ENCODE data around the gene IARS1.
A peak's percentile ranks its signal among the peaks of the same experiment; 100 is the strongest.

The IARS1 gene

GRCh38 chr9:92293452-92294296, at the start of gene IARS1:
IARS1 (minus strand) TSS chr9:92293697; CDS start chr9:92289419, 4,278 bp downstream.
- peak; percentile 98 for DNase-seq

- DNase-seq, result no peak
Measured at GRCh38 chr9:92342825-92343488, 49.5 kb upstream of the IARS1 start.

- DNase-seq, result no peak
Measured at GRCh38 chr9:92341578-92341977, 48.1 kb upstream of the IARS1 start.

GRCh38 chr9:92333282-92333634, 39.8 kb upstream of the IARS1 start:
- no peak for DNase-seq

GRCh38 chr9:92332577-92333281, 39.2 kb upstream of the IARS1 start:
- peak; percentile 9 for DNase-seq

GRCh38 chr9:92328225-92328624, 34.7 kb upstream of the IARS1 start:
- peak; percentile 48 for DNase-seq

GRCh38 chr9:92327283-92327850, 33.9 kb upstream of the IARS1 start:
- no peak for DNase-seq

GRCh38 chr9:92325991-92326500, 32.5 kb upstream of the IARS1 start:
- DNase-seq, result no peak

- peak; percentile 89 for DNase-seq
Measured at GRCh38 chr9:92325269-92325990, 31.9 kb upstream of the IARS1 start, which contains the start of the genes CENPP and NOL8. CENPP (plus strand) TSS chr9:92325953. NOL8 (minus strand) TSS chr9:92325350; CDS start chr9:92324161, 1,189 bp downstream.

- no peak for DNase-seq
Measured at GRCh38 chr9:92324889-92325268, 31.4 kb upstream of the IARS1 start.

- DNase-seq, result no peak
Measured at GRCh38 chr9:92324431-92324830, 30.9 kb upstream of the IARS1 start.

GRCh38 chr9:92315456-92315855, 22.0 kb upstream of the IARS1 start:
- DNase-seq, result no peak

GRCh38 chr9:92313624-92314012, 20.1 kb upstream of the IARS1 start:
- no peak for DNase-seq

GRCh38 chr9:92312887-92313623, 19.6 kb upstream of the IARS1 start:
- no peak for DNase-seq

- no peak for DNase-seq
Measured at GRCh38 chr9:92310562-92310961, 17.1 kb upstream of the IARS1 start.

GRCh38 chr9:92308893-92309292, 15.4 kb upstream of the IARS1 start:
- no peak for DNase-seq

- DNase-seq, result no peak
Measured at GRCh38 chr9:92300936-92301335, 7.4 kb upstream of the IARS1 start.

GRCh38 chr9:92299116-92299515, 5.6 kb upstream of the IARS1 start:
- DNase-seq, result no peak

- DNase-seq, result no peak
Measured at GRCh38 chr9:92298036-92298435, 4.5 kb upstream of the IARS1 start.

GRCh38 chr9:92297611-92298010, 4.1 kb upstream of the IARS1 start:
- no peak for DNase-seq

GRCh38 chr9:92295827-92296258, 2.3 kb upstream of the IARS1 start:
- DNase-seq, result no peak
